H9 (cell line): ENCODE measurements around the gene DPH3. TPM values are rescaled to one million over a fixed set of nuclear protein-coding genes. Genes with fewer than 3 reads are reported as not detected.

Experiments used
- DNase-seq: peaks from one replicate; pipeline ENCODE4 v3.0.0-alpha.2; 2017
- H2AFZ ChIP-seq: one replicate; pipeline ENCODE4 v1.6.1; 2013; ENCODE audit warnings: mild to moderate bottlenecking, low read length, control low read depth, moderate library complexity
- H2AK5ac ChIP-seq: 2 replicates; pipeline ENCODE4 v1.6.1; 2013; ENCODE audit warnings: low read length, control low read depth, mixed read lengths; ENCODE audit not compliant: insufficient read length
- H2BK120ac ChIP-seq: one replicate; pipeline ENCODE4 v1.6.1; 2013; ENCODE audit warnings: low read depth, mild to moderate bottlenecking, low read length, control low read depth, inconsistent platforms; ENCODE audit not compliant: poor library complexity, severe bottlenecking
- H2BK12ac ChIP-seq: 2 replicates; pipeline ENCODE4 v1.6.1; 2013; ENCODE audit warnings: low read length, control low read depth, mixed read lengths, low read depth; ENCODE audit not compliant: insufficient read length
- H2BK15ac ChIP-seq: 2 replicates; pipeline ENCODE4 v1.6.1; 2013; ENCODE audit warnings: low read depth, low read length, control low read depth
- H2BK20ac ChIP-seq: one replicate; pipeline ENCODE4 v1.6.1; 2013; ENCODE audit warnings: low read depth, mild to moderate bottlenecking, low read length, control low read depth, inconsistent platforms; ENCODE audit not compliant: poor library complexity, severe bottlenecking
- H2BK5ac ChIP-seq: 2 replicates; pipeline ENCODE4 v1.6.1; 2013; ENCODE audit warnings: low read length, control low read depth, mixed read lengths; ENCODE audit not compliant: insufficient read length
- H3K14ac ChIP-seq: 2 replicates; pipeline ENCODE4 v1.6.1; 2013; ENCODE audit warnings: low read length, control low read depth; ENCODE audit not compliant: insufficient read depth
- H3K18ac ChIP-seq: 2 replicates; pipeline ENCODE4 v1.6.1; 2013; ENCODE audit warnings: low read depth, mild to moderate bottlenecking, mixed read lengths, low read length, control low read depth; ENCODE audit not compliant: insufficient read length
- H3K23ac ChIP-seq: 2 replicates; pipeline ENCODE4 v1.6.1; 2013; ENCODE audit warnings: low read length, control low read depth, mixed read lengths, low read depth; ENCODE audit not compliant: insufficient read length
- H3K23me2 ChIP-seq: 2 replicates; pipeline ENCODE4 v1.6.1; 2013; ENCODE audit warnings: low read depth, mild to moderate bottlenecking, mixed read lengths, low read length, control low read depth; ENCODE audit not compliant: insufficient read length, poor library complexity, severe bottlenecking
- H3K27ac ChIP-seq: 2 replicates; pipeline ENCODE4 v1.5.1; 2013; ENCODE audit warnings: low read length, control low read depth, mixed read lengths, low read depth; ENCODE audit not compliant: insufficient read length
- H3K27me3 ChIP-seq: 2 replicates; pipeline ENCODE4 v1.6.1; 2013; ENCODE audit warnings: low read length, control low read depth, inconsistent platforms; ENCODE audit not compliant: insufficient read depth
- H3K4ac ChIP-seq: 2 replicates; pipeline ENCODE4 v1.6.1; 2013; ENCODE audit warnings: low read depth, mild to moderate bottlenecking, control low read depth, inconsistent platforms, low read length, moderate library complexity
- H3K4me1 ChIP-seq: 2 replicates; pipeline ENCODE4 v1.6.1; 2013; ENCODE audit warnings: low read length, control low read depth, inconsistent platforms; ENCODE audit not compliant: insufficient read depth
- H3K4me2 ChIP-seq: 2 replicates; pipeline ENCODE4 v1.6.1; 2013; ENCODE audit warnings: low read length, control low read depth, mixed read lengths; ENCODE audit not compliant: insufficient read length, insufficient read depth
- H3K56ac ChIP-seq: 2 replicates; pipeline ENCODE4 v1.6.1; 2013; ENCODE audit warnings: low read depth, mild to moderate bottlenecking, mixed read lengths, low read length, control low read depth; ENCODE audit not compliant: insufficient read length
- H3K79me1 ChIP-seq: 2 replicates; pipeline ENCODE4 v1.6.1; 2013; ENCODE audit warnings: low read depth, mild to moderate bottlenecking, moderate library complexity, low read length, control low read depth, inconsistent platforms; ENCODE audit not compliant: insufficient read depth, poor library complexity, severe bottlenecking
- H3K79me2 ChIP-seq: 2 replicates; pipeline ENCODE4 v1.6.1; 2013; ENCODE audit warnings: low read length, control low read depth, inconsistent platforms; ENCODE audit not compliant: insufficient read depth
- H3K9ac ChIP-seq: 2 replicates; pipeline ENCODE4 v1.6.1; 2013; ENCODE audit warnings: low read length, control low read depth, mixed read lengths; ENCODE audit not compliant: insufficient read length; ENCODE audit errors: extremely low read depth
- H3K9me3 ChIP-seq: one replicate; pipeline ENCODE4 v1.6.1; 2013; ENCODE audit warnings: low read depth, low read length, inconsistent platforms; ENCODE audit not compliant: control insufficient read depth
- H3T11ph ChIP-seq: one replicate; pipeline ENCODE4 v1.6.1; 2013; ENCODE audit warnings: mild to moderate bottlenecking, low read length, control low read depth, inconsistent platforms
- H4K20me1 ChIP-seq: one replicate; pipeline ENCODE4 v1.6.1; 2013; ENCODE audit not compliant: control insufficient read depth, insufficient read length, insufficient read depth
- H4K5ac ChIP-seq: 2 replicates; pipeline ENCODE4 v1.6.1; 2013; ENCODE audit warnings: low read depth, mild to moderate bottlenecking, mixed read lengths, low read length, control low read depth; ENCODE audit not compliant: insufficient read length
- H4K8ac ChIP-seq: replicated peaks from 2 replicates; pipeline ENCODE4 v1.6.1; 2013; ENCODE audit warnings: low read length, control low read depth, mixed read lengths, low read depth; ENCODE audit not compliant: insufficient read length
- H4K91ac ChIP-seq: 2 replicates; pipeline ENCODE4 v1.6.1; 2013; ENCODE audit warnings: low read depth, mild to moderate bottlenecking, moderate library complexity, mixed read lengths, low read length, control low read depth; ENCODE audit not compliant: insufficient read length
- H3K27ac Mint-ChIP-seq, 3 experiments: 2 replicates in 2 of 3; 3 replicates in 1 of 3; pipeline ENCODE4 v1.8.0; 2020 to 2021; ENCODE audit warnings: mixed read lengths in 3 of 3, mild to moderate bottlenecking in 1 of 3, moderate library complexity in 1 of 3
- H3K27me3 Mint-ChIP-seq: 2 replicates; pipeline ENCODE4 v1.8.0; 2021; ENCODE audit warnings: low read depth, mild to moderate bottlenecking, moderate library complexity, mixed read lengths
- H3K36me3 Mint-ChIP-seq, 3 experiments: 2 replicates in 2 of 3; 3 replicates in 1 of 3; pipeline ENCODE4 v1.8.0; 2020 to 2021; ENCODE audit warnings: low read depth in 3 of 3, mixed read lengths in 3 of 3; ENCODE audit not compliant: insufficient read depth in 1 of 3
- H3K4me1 Mint-ChIP-seq, 2 experiments: 2 replicates each; pipeline ENCODE4 v1.8.0; 2020; ENCODE audit warnings: mixed read lengths in 2 of 2
- H3K4me3 Mint-ChIP-seq, 2 experiments: 2 replicates in 1 of 2; 3 replicates in 1 of 2; pipeline ENCODE4 v1.8.0; 2020 to 2021; ENCODE audit warnings: mild to moderate bottlenecking in 2 of 2, mixed read lengths in 2 of 2, moderate library complexity in 1 of 2
- H3K9me3 Mint-ChIP-seq, 2 experiments: 2 replicates in 1 of 2; 3 replicates in 1 of 2; pipeline ENCODE4 v1.8.0; 2020; ENCODE audit warnings: mild to moderate bottlenecking in 2 of 2, mixed read lengths in 2 of 2, moderate library complexity in 1 of 2
- WGBS: extraction: QIAGEN DNeasy Blood & Tissue Kit; methylation state at CpG from one replicate; pipeline ENCODE4 v1.1.7; 2013; ENCODE audit warnings: missing lambda C conversion rate, low lambda C conversion rate, mixed read lengths; ENCODE audit not compliant: insufficient read length; ENCODE audit errors: extremely low coverage; 5-methylcytosine and 5-hydroxymethylcytosine counted together
- total RNA-seq: library from RNA; stranded (reverse); gene quantifications from 2 replicates; pipeline ENCODE4 v1.2.1, GENCODE V29; 2021
- TF ChIP-seq, protein P1 (sequence below): fragments of 200-600 bp; sonication (generic); conservative IDR thresholded peaks from 3 replicates; pipeline ENCODE4 v1.8.0; 2021; ENCODE audit warnings: antibody characterized with exemption, mild to moderate bottlenecking

The DPH3 gene
- total RNA-seq, 1 experiment from 2014 or later: 36.2 TPM

DNA sequence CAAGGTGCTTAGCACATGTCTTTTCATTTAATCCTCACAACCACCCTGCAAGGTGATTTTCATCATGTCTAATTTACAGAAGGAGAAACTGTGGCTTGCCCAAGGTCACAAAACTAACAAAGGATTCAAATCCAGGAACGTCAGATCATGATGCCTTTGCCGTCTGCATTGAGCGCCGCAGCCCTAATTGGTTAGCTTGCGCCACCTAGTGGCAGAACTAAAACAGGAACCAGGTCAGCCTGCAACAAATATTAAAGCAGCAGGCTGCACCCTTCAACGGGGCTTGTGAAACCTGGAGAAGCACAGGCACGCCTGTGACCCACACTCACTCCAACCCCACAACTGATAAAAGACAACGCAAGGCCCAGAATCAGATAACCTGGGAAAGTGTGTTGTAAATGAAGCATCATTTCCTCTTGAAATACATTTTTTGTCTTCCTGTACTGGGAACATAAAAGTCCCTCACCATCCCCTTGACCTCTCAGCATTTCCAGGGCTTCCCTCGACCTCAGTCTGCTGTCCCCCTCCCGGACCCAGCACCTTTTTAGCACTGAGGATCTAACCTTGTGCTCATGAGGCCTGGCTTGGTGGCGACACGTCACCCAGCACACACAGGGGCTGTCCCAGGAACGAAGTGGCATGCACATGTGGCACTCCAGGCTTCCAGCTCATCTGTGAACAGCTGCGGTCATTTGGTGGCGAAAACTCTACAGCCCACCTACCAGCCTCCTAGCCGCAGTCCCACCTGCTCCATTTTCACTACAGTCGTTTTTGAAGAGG is 17.3 kb downstream of the DPH3 start:
- Histone ChIP-seq H3T11ph (no peak overlapping the region), H3K18ac (no peak overlapping the region), H3K79me1 (no peaks in the 10 kb centered on the region), H3K27me3 (no peaks in the 10 kb centered on the region), H4K8ac (no peak overlapping the region), H3K9ac (no peak overlapping the region), H3K4me2 (no peak overlapping the region), H2BK20ac (no peak overlapping the region), H2BK12ac (no peak overlapping the region), H3K23me2 (no peaks in the 10 kb centered on the region), H4K20me1 (no peaks in the 10 kb centered on the region), H3K27ac (no peak overlapping the region), H3K23ac (no peak overlapping the region), H3K4ac (no peak overlapping the region), H2AK5ac (no peak overlapping the region), H2BK5ac (no peak overlapping the region), H2BK120ac (no peak overlapping the region), H4K91ac (no peak overlapping the region), H3K4me1 (no peaks in the 10 kb centered on the region), H2AFZ (peak overlapping the region; percentile 92), H4K5ac (no peak overlapping the region), H3K14ac (no peak overlapping the region), H2BK15ac (no peak overlapping the region), H3K9me3 (no peaks in the 10 kb centered on the region), H3K56ac (no peak overlapping the region), H3K79me2 (no peaks in the 10 kb centered on the region)
- Mint-ChIP-seq H3K27me3 (peaks cover 1% of the 10 kb centered on the region; the same call in 1 of the 2 replicates), H3K27ac (peak overlapping the region in 1 of 3 experiments; percentile 27; a peak in 1 of 7 replicates), H3K4me1 (peaks cover 0 to 4% of the 10 kb centered on the region in 2 experiments; a peak in 1 of 4 replicates), H3K36me3 (no peaks in the 10 kb centered on the region), H3K4me3 (no peak overlapping the region), H3K9me3 (no peaks in the 10 kb centered on the region)
- TF ChIP-seq, protein P1, sequence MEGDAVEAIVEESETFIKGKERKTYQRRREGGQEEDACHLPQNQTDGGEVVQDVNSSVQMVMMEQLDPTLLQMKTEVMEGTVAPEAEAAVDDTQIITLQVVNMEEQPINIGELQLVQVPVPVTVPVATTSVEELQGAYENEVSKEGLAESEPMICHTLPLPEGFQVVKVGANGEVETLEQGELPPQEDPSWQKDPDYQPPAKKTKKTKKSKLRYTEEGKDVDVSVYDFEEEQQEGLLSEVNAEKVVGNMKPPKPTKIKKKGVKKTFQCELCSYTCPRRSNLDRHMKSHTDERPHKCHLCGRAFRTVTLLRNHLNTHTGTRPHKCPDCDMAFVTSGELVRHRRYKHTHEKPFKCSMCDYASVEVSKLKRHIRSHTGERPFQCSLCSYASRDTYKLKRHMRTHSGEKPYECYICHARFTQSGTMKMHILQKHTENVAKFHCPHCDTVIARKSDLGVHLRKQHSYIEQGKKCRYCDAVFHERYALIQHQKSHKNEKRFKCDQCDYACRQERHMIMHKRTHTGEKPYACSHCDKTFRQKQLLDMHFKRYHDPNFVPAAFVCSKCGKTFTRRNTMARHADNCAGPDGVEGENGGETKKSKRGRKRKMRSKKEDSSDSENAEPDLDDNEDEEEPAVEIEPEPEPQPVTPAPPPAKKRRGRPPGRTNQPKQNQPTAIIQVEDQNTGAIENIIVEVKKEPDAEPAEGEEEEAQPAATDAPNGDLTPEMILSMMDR: peak; percentile 97
- WGBS: no CpG with 5 or more reads among the region's 17 CpGs
- DNase-seq: peak; percentile 79
